Measurements from ENCODE around the gene MTURN. TPM values are rescaled to one million over a fixed set of nuclear protein-coding genes. Genes with fewer than 3 reads are reported as not detected.

Gene MTURN
- total RNA-seq, 1 experiment from 2014 or later: 2.2 TPM

GRCh38 chr7:30166155-30166840 lies 31.5 kb downstream of the MTURN start:
- TF ChIP-seq CTCF (IDR thresholded peaks at IDR 0.05; ENCODE audit: insufficient read depth in 1 of 2, low read depth in 1 of 2, low read length in 1 of 2, severe bottlenecking in 1 of 2, unreplicated experiment in 1 of 2): no peak
- no peak overlapping the region for H3K4me3 ChIP-seq (ENCODE audit: low read depth, low read length)
- no peak overlapping the region for H3K27ac Mint-ChIP-seq (ENCODE audit: unreplicated experiment)
- peaks cover 13% of the 10 kb centered on the region for H3K27me3 Mint-ChIP-seq (ENCODE audit: insufficient read depth, unreplicated experiment)
- H3K4me1 Mint-ChIP-seq (ENCODE audit: low read depth, unreplicated experiment): no peaks in the 10 kb centered on the region
- intact Hi-C loops (cut with micrococcal nuclease; ENCODE audit: unreplicated experiment): loop anchor here (2.0 kb wide), 1 partner anchor 247 kb away; no protein-coding TSS in a partner anchor
- peak in 1 of 2 experiments; percentile 44 for DNase-seq
- no peaks in the 10 kb centered on the region for H3K36me3 Mint-ChIP-seq (ENCODE audit: insufficient read depth, unreplicated experiment)
- ChIA-PET POLR2A (no interaction called here), CTCF (interaction anchor here (1.6 kb wide), 1 partner anchor 398 kb away, joined by 3 read pairs; no protein-coding TSS in a partner anchor)
- H3K4me3 Mint-ChIP-seq (ENCODE audit: unreplicated experiment): no peak overlapping the region
- no peaks in the 10 kb centered on the region for H3K27me3 ChIP-seq (replicated peaks; ENCODE audit: control insufficient read depth, insufficient read depth, low read length)
- no peaks in the 10 kb centered on the region for H3K9me3 ChIP-seq
- no peaks in the 10 kb centered on the region for H3K36me3 ChIP-seq (ENCODE audit: control insufficient read depth, insufficient read depth, low read length)
- no peaks in the 10 kb centered on the region for H3K9me3 Mint-ChIP-seq (ENCODE audit: unreplicated experiment)
- no TSS peak for BruUV-seq (replicated peaks)
- peaks cover 15% of the 10 kb centered on the region; the same call in 1 of the 2 replicates for H3K4me1 ChIP-seq

GRCh38 chr7:30166841-30167235 lies 32.1 kb downstream of the MTURN start:
- H3K36me3 ChIP-seq (ENCODE audit: control insufficient read depth, insufficient read depth, low read length): no peaks in the 10 kb centered on the region
- CTCF ChIA-PET: interaction anchor here (1.6 kb wide), 1 partner anchor 398 kb away, joined by 3 read pairs; no protein-coding TSS in a partner anchor
- POLR2A ChIA-PET: no interaction called here
- H3K4me1 ChIP-seq: peaks cover 15% of the 10 kb centered on the region; the same call in 1 of the 2 replicates
- no TSS peak for BruUV-seq (replicated peaks)
- Mint-ChIP-seq H3K27ac (ENCODE audit: unreplicated experiment) (no peak overlapping the region), H3K9me3 (ENCODE audit: unreplicated experiment) (no peaks in the 10 kb centered on the region), H3K27me3 (ENCODE audit: insufficient read depth, unreplicated experiment) (peaks cover 13% of the 10 kb centered on the region), H3K4me3 (ENCODE audit: unreplicated experiment) (no peak overlapping the region), H3K36me3 (ENCODE audit: insufficient read depth, unreplicated experiment) (no peaks in the 10 kb centered on the region), H3K4me1 (ENCODE audit: low read depth, unreplicated experiment) (no peaks in the 10 kb centered on the region)
- no peak for DNase-seq
- no peak for TF ChIP-seq CTCF (IDR thresholded peaks at IDR 0.05; ENCODE audit: insufficient read depth in 1 of 2, low read depth in 1 of 2, low read length in 1 of 2, severe bottlenecking in 1 of 2, unreplicated experiment in 1 of 2)
- no peaks in the 10 kb centered on the region for H3K27me3 ChIP-seq (replicated peaks; ENCODE audit: control insufficient read depth, insufficient read depth, low read length)
- intact Hi-C loops (cut with micrococcal nuclease; ENCODE audit: unreplicated experiment): loop anchor here (2.0 kb wide), 1 partner anchor 246 kb away; no protein-coding TSS in a partner anchor
- no peaks in the 10 kb centered on the region for H3K9me3 ChIP-seq
- H3K4me3 ChIP-seq (ENCODE audit: low read depth, low read length): no peak overlapping the region

- TF ChIP-seq CTCF (IDR thresholded peaks at IDR 0.05; ENCODE audit: insufficient read depth in 1 of 2, low read depth in 1 of 2, low read length in 1 of 2, severe bottlenecking in 1 of 2, unreplicated experiment in 1 of 2): no peak
- no peak for DNase-seq
- BruUV-seq (replicated peaks): no TSS peak
- H3K9me3 Mint-ChIP-seq (ENCODE audit: unreplicated experiment): no peaks in the 10 kb centered on the region
- H3K9me3 ChIP-seq: no peaks in the 10 kb centered on the region
- intact Hi-C loops (cut with micrococcal nuclease; ENCODE audit: unreplicated experiment): loop anchor here (2.0 kb wide), 1 partner anchor 245 kb away; no protein-coding TSS in a partner anchor
- no peak overlapping the region for H3K27ac Mint-ChIP-seq (ENCODE audit: unreplicated experiment)
- no peak overlapping the region for H3K4me3 ChIP-seq (ENCODE audit: low read depth, low read length)
- H3K4me1 Mint-ChIP-seq (ENCODE audit: low read depth, unreplicated experiment): peaks cover 6% of the 10 kb centered on the region
- H3K4me1 ChIP-seq: peaks cover 15% of the 10 kb centered on the region; the same call in 1 of the 2 replicates
- POLR2A ChIA-PET: no interaction called here
- H3K36me3 Mint-ChIP-seq (ENCODE audit: insufficient read depth, unreplicated experiment): no peaks in the 10 kb centered on the region
- CTCF ChIA-PET: no interaction called here
- H3K27me3 ChIP-seq (replicated peaks; ENCODE audit: control insufficient read depth, insufficient read depth, low read length): no peaks in the 10 kb centered on the region
- no peaks in the 10 kb centered on the region for H3K36me3 ChIP-seq (ENCODE audit: control insufficient read depth, insufficient read depth, low read length)
- no peak overlapping the region for H3K4me3 Mint-ChIP-seq (ENCODE audit: unreplicated experiment)
- H3K27me3 Mint-ChIP-seq (ENCODE audit: insufficient read depth, unreplicated experiment): peaks cover 10% of the 10 kb centered on the region
These were observed 33.1 kb downstream of the MTURN start for GRCh38 chr7:30167901-30168300.

Measured in Caco-2 (cell line).